ENCODE results near the gene TMEM236.

Gene TMEM236

DNA sequence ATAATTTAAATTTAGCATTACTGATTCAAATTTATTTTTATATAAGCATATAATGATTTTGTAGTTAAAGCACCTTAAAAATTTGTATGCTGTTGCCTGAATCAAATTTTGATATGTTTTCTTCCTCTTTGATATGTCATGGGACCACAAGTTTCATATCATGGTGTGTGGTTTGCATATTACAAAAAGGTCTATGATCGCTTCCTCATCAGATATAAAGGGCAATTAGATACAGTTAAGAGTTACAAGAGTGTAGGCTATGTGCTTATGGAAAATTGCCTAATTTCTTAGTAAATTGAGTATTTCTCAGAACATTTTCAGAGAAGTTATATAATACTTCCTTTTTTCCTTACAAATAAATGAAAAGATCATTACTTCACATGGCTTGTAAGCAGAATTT, 79.3 kb downstream of the TMEM236 start:
- DNase-seq (ENCODE audit: low spot score): no peak

GRCh38 chr10:17831896-17832295, 79.9 kb downstream of the TMEM236 start:
- no peak for DNase-seq (ENCODE audit: low spot score)

DNA sequence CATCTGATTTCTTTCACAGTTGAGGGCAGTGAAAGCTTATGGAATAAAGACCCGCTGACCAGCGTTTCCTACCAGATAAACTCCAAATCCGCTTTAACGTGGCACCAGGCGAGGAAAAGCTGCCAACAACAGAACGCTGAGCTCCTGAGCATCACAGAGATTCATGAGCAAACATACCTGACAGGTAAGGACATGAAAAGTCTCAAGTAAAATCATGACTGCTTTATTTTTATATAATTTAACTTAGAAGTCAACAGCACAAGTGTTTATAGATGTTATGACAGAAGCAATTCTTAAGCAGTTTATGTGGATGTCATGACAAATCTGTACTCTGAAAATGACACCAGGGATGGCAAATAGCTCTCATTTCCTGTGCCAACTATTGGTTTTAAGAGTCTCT, 81.7 kb downstream of the TMEM236 start:
- DNase-seq (ENCODE audit: low spot score): no peak

DNA sequence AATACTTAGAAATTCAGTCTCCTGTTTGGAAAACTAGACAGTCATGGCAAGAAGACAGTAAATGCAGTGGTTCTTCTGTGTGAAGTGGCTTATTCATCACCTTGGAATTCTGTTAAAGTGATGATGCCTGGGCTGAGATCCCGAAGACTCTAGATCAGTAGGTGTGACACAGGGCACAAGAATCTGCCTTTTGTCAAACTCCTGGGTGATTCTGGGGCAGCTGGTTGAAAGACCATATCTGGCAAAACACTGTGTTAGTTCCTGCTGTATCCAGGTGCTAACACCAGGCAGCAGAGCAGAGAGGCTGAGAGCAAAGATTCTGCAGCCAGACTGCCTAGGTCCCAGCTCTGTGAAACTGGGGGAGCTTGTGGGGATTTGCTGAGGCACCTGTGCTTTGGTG, 83.7 kb downstream of the TMEM236 start:
- DNase-seq (ENCODE audit: low spot score): no peak

GRCh38 chr10:17836942-17837341, 84.9 kb downstream of the TMEM236 start:
- DNase-seq (ENCODE audit: low spot score): no peak

DNA sequence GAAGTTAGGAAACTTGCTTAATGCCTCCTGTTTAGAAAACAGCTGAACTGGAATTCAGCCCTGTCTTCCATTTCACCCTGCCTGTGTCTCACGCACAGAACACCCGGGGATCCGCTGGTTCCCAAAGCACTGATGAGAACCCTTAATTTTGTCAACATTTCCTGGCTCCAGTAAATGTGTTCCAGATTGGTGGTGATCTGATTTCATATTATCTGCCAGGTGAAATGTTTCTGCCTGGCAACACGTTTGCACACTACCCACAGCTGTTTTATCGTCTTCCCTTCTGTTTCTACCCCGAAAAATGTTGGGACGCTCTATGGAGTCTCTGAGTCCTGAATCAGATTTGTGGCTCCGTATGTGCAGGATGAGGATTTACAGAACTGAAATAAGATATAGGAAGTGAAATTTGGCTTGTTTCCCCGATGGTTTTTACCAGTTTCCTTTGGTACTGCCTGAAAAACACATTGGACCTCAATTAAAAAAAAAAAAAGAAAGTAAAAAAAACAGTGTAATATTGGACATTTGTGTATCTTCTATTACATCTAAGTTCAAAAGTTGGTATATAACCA, 86.2 kb downstream of the TMEM236 start:
- no peak for DNase-seq (ENCODE audit: low spot score)

DNA sequence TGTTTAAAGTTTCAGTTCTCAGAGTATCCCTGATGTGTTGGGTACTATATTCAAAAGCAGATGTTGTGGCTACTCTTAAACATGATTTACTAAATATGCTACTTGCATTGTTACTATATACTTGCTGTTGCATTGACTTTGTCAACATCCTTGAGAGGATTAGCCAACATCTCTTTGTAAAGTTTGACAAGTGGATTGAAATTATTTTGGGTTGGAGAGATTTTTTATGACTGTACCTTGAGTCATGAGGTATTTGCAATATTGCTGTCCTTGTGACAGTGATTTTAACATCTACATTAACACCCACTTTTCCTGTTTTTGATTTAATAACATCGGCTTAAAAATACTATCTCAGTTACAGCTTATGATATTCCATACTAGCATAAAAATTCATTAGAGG, 89.0 kb downstream of the TMEM236 start:
- DNase-seq (ENCODE audit: low spot score): no peak

DNA sequence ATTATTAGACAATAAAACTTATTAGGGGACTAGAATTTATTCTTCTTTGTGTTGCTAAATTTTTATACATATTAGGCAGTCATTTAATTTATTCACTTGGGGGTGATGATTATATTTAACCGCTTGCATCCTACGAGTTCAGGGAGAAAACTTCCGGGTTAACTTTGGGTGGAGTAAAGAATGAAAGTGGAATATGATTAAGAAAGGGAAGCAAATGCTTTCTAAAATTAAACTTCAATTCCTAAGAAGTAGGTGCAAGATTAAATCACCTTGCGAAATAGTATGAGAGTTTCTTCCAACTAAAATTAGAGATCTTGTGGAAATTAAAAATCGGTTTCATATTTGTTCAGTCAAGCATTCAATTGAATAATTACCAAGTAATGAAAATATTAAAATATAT, 90.6 kb downstream of the TMEM236 start:
- DNase-seq (ENCODE audit: low spot score): no peak

DNA sequence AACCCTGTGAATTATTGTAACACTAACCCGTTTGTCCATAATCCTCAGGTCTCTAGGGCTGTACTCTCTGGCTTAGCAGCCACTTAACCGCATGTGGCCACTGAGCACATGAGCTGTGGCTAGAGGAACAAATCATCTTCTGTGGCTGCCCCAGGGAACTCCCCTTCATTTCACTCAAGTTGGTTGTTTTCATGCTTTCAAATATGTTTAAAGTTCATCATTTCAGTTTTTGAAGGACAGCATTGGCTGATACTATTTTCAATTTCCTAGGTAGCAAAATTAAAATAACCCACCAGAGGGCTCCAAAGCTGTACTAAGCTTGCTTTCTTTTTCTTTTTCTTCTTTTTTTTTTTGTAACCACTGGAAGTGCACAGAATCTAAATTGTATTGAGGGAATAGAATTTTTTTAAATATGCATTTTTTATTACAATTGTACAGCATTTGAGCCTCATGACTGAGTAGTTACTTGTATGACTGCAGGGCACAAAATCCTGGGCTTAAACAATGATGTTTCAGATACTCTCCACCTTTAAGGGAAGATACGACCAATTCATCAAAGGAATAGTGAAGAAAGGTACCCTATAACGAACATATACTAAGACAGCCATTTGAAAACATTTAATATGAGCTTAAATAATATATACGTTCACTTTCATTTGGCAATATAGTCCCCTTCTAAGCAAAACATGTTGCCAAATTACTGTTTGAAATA, 95.7 kb downstream of the TMEM236 start:
- DNase-seq (ENCODE audit: low spot score): no peak

DNA sequence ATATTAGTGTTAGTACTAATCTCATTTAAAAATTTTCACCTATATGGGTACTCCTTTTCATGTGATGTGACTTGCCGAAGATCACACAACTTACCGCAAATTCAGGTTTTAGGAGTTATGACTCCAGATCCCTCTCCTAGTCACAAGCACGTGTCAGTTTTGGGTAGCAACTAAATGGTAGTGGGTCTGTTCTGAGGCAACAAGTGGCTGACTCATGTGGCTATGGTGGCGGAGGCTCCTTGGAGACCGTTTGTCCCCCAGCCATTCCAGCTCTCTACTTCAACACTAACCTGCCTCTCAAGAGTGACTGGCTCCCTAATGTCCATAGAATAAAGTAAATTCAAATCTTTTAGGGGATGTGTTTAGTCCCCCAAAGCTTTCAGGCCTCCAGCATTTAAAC, 96.6 kb downstream of the TMEM236 start:
- DNase-seq (ENCODE audit: low spot score): no peak
